HUES64 (cell line): ENCODE data around the gene OR52E8.

Experiments
- H3K27ac ChIP-seq: 2 replicates; pipeline ENCODE4 v1.7.0; 2013; ENCODE audit warnings: low read depth, low read length, inconsistent platforms
- H3K27me3 ChIP-seq: 2 replicates; pipeline ENCODE4 v1.6.1; 2013; ENCODE audit warnings: mild to moderate bottlenecking, low read length; ENCODE audit not compliant: insufficient read depth
- H3K36me3 ChIP-seq: 2 replicates; pipeline ENCODE4 v1.6.1; 2013; ENCODE audit warnings: mild to moderate bottlenecking, low read length; ENCODE audit not compliant: insufficient read depth
- H3K4me1 ChIP-seq: 2 replicates; pipeline ENCODE4 v1.6.1; 2013; ENCODE audit warnings: mild to moderate bottlenecking, low read length, moderate library complexity; ENCODE audit not compliant: insufficient read depth
- H3K4me3 ChIP-seq: 2 replicates; pipeline ENCODE4 v1.5.1; 2013; ENCODE audit warnings: mild to moderate bottlenecking, low read length, moderate library complexity
- H3K9ac ChIP-seq: 2 replicates; pipeline ENCODE4 v1.6.1; 2013; ENCODE audit warnings: mild to moderate bottlenecking, low read depth, low read length
- H3K9me3 ChIP-seq: 2 replicates; pipeline ENCODE4 v1.6.1; 2013; ENCODE audit warnings: low read depth, low read length; ENCODE audit not compliant: insufficient read depth
- WGBS: fragments of 150-250, 120-280 bp; methylation state at CpG from one replicate; pipeline ENCODE4 v1.1.7; 2013; ENCODE audit warnings: missing lambda C conversion rate; 5-methylcytosine and 5-hydroxymethylcytosine counted together

The OR52E8 gene

DNA sequence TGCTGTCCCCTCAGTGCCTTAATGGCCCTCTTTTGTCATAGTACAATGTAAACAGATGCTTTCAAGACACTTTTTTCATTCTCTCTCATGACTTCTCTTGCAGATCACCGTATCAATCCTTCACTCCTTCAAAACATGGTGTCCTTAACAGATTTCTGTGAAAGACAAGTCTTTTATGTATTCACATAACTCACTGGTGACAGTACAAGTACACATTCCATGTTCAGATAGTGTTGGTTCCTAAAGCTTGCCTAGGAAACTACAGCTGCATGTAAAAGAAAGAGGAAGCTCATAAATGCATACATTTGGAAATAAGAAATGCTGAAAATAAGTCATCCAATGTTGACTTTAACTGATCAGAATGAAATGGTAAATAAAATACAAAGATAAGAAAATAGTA is 10.8 kb downstream of the OR52E8 start:
- 95% methylated on average over 1 of the region's 1 CpG for WGBS

DNA sequence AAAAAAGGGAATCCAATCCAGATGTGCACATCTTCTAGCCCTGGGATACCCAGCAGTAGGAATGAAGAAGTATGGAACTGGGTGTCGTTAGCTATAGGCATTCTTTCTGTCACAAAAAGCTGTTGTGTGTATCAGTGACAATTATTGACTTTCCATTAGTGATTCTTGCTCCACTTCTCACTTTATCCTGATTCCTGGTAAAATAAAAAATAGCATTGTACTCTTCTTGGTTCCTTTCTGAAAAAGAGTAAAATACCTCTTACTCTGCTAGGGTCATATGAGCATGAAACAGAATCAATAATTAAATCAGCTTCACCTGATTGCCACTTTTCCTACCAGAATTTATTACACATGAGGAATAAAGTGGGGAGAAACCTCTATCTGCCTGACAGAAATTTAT is 15.7 kb downstream of the OR52E8 start, which contains the start of gene OR52E6:
OR52E6 (minus strand) TSS at position 101 of the 400 bp plus-strand sequence; CDS start at position 101, 0 bp downstream.
- Histone ChIP-seq H3K9ac (no peak within 1 kb of the TSS), H3K27me3 (no peaks in the 10 kb centered on the region), H3K27ac (no peak within 1 kb of the TSS), H3K9me3 (no peaks in the 10 kb centered on the region), H3K4me1 (no peaks in the 10 kb centered on the region), H3K4me3 (no peak within 1 kb of the TSS), H3K36me3 (no peaks in the 10 kb centered on the region)
- WGBS, result 0% methylated on average over 1 of the region's 1 CpG

More for the DNA sequence above, 10.8 kb downstream of the OR52E8 start:
- Histone ChIP-seq H3K4me3 (no peak overlapping the region), H3K27ac (no peak overlapping the region), H3K27me3 (no peaks in the 10 kb centered on the region), H3K36me3 (no peaks in the 10 kb centered on the region), H3K9me3 (no peaks in the 10 kb centered on the region), H3K9ac (no peak overlapping the region), H3K4me1 (no peaks in the 10 kb centered on the region)

DNA sequence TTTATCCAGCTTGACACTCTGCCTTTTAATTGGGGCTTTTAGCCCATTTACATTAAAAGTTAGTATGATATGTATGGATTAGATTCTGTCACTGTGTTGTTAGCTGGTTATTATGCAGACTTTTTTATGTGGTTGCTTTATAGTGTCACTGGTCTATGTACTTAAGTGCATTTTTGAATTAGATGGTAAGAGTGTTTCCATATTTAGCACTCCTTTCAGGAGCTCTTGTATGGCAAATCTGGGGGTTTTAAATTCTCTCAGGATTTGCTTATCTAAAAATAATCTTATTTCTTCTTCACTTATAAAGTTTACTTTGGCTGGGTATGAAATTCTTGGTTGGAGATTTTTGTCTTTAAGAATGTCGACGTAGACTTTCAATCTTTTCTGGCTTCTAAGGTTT is 19.8 kb downstream of the OR52E8 start:
- Histone ChIP-seq H3K4me1 (no peaks in the 10 kb centered on the region), H3K9me3 (no peaks in the 10 kb centered on the region), H3K4me3 (no peak overlapping the region), H3K27ac (no peak overlapping the region), H3K27me3 (no peaks in the 10 kb centered on the region), H3K9ac (no peak overlapping the region), H3K36me3 (no peaks in the 10 kb centered on the region)
- WGBS, result 96% methylated on average over 2 of the region's 2 CpGs

DNA sequence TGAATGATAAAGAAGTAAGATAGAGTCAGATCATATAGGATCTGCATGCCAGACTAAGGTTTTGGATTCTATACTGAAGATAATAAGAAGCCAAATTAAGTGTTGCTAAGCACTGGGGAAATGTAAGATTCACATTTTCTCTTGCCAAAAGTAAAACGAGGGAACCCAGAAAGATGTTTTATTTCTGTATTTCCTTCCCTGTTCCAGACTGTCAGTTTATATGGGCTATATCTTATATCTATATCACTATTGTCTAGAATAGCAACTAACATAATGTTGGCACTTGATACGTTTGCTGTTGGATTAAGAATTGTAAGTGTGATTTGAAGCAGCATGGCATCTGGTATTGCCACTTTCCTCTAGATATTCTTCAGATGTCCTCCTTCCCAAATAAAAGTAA is 24.0 kb downstream of the OR52E8 start:
- Histone ChIP-seq H3K4me1 (peaks cover 8% of the 10 kb centered on the region), H3K36me3 (no peaks in the 10 kb centered on the region), H3K27me3 (no peaks in the 10 kb centered on the region), H3K9me3 (no peaks in the 10 kb centered on the region), H3K27ac (no peak overlapping the region), H3K4me3 (no peak overlapping the region), H3K9ac (no peak overlapping the region)
- no CpG with 5 or more reads among the region's 2 CpGs for WGBS

DNA sequence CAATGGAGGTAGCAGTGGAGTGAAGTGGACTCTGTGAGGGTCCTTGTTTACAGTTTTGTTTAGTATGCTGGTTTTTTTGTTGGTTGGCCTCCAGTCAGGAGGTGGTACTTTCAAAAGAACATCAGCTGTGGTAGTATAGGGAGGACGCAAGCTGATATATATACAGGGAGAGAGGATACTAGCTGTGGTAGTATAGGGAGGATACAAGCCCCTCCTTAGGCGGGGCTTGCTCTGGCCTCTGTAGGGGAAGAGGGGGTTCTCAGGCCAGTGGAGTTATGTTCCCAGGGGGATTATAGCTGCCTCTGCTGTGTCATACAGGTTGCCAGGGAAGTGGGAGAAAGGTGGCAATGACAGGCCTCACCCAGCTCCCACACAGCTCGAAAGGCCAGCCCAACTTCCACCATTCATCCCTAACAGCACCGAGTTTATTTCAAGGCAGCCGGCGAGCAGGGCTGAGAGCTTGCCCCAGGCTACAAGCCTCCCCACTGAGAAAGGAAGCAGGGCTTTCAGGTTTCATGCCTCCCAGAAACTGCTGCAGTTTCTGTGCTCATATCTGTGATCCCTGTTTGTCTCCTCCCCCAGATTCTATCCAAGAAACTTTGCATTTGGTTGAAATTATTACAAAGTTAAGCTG is 26.2 kb downstream of the OR52E8 start:
- Histone ChIP-seq H3K27ac (peak overlapping the region; percentile 40; the same call in 1 of the 2 replicates), H3K36me3 (no peaks in the 10 kb centered on the region), H3K4me3 (no peak overlapping the region), H3K4me1 (peaks cover 8% of the 10 kb centered on the region), H3K9ac (no peak overlapping the region), H3K9me3 (0 out of 2 replicates have a peak, but pooled peaks cover 2% of the 10 kb centered on the region), H3K27me3 (no peaks in the 10 kb centered on the region)
- 49% methylated on average over 6 of the region's 6 CpGs for WGBS

DNA sequence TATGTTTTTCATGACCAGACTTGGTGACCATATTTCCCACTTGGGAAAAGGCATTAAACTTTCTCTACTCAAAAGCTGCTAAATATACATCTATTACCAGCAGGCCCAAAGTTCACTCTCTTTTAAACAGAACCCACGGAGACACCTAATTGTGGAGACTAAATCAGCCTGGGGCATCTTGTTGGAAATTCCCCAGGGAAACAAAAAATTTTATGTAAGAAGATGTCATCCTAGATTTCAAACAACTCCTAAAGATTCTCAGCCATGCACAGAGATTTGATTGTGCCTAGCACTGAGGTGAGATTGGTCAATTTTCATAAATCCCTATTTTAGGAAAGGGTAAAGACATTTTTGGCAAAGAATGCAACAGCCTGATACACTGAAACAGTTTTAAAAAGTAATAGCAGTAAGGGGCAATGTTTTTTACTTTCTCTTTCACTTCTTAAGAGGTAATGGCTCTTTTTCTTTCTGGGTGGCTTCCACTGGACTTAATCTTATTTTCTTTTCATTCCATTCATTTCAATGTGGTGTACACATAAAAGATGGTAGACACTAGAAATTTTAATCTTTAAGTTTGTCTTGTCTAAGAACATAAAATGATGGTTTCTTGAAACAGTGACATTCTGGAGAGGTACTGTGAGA is 39.1 kb downstream of the OR52E8 start:
- Histone ChIP-seq H3K9ac (no peak overlapping the region), H3K27me3 (no peaks in the 10 kb centered on the region), H3K4me1 (peaks cover 7% of the 10 kb centered on the region; the same call in 1 of the 2 replicates), H3K27ac (no peak overlapping the region), H3K9me3 (no peaks in the 10 kb centered on the region), H3K4me3 (no peak overlapping the region), H3K36me3 (no peaks in the 10 kb centered on the region)
- 75% methylated on average over 1 of the region's 1 CpG for WGBS

DNA sequence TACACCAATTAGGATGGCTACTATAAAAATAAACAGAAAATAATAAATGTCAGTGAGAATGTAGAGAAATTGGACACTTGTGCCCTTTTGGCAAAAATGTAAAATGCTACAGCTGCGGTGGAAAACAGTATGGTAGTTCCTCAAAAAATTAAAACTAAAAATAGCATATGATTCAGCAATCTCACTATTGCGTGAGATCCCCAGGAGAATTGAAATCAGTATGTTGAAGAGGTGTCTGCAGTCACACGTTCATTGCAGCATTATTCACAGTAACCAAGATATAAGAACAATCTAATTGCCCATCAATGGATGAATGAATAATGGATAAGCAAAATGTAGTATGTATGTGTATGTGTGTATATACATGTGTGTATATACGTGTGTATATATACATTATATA is 42.0 kb downstream of the OR52E8 start:
- no peaks in the 10 kb centered on the region for H3K9me3 ChIP-seq
- H3K27me3 ChIP-seq, result no peaks in the 10 kb centered on the region
- no peaks in the 10 kb centered on the region for H3K36me3 ChIP-seq
- H3K4me3 ChIP-seq, result no peak overlapping the region
- H3K27ac ChIP-seq, result no peak overlapping the region
- H3K9ac ChIP-seq, result no peak overlapping the region
- peaks cover 8% of the 10 kb centered on the region; the same call in 1 of the 2 replicates for H3K4me1 ChIP-seq
- 100% methylated on average over 3 of the region's 4 CpGs for WGBS

DNA sequence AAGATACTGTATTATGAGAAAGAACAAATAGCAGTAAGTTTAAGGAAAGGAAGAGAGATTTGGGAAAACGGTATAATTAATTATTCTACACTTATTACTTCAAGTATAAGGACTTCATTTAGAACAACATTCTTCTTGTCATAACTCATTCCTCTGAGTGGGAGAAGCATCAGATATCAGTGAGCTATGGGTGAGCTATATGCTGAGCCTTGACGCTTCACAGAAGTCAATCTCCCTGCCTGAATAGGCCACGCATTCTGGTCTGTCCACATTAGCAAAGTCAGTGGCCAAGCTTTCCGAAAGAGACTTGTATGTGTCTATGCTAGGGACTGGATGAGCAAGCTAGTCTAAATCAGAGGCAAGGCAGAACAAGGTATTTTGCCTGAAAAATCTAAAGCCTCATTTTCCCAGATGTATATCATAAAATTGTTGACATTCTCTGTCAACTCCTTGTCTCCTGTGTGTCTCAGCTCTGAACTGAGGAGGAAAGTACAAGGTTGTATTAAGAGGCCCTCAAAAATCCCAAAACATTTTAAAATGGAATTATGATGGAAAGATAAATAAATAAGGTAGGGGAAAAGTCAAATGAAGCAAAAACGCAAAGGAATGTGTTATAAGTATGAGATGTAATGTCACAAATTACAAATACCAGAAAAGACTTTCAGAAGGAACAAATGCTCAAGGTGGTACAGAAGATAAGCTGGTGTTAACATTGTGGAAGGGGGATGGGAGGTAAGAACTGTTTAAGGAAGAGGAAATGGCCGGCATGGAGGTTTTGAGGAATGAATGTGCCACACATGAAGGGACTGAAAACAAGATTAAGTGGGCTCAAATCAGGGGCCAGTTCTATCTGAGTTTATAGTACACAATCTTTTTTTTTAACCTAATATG is 47.3 kb downstream of the OR52E8 start:
- 90% methylated on average over 4 of the region's 6 CpGs for WGBS
- H3K4me3 ChIP-seq, result no peak overlapping the region
- H3K27me3 ChIP-seq, result no peaks in the 10 kb centered on the region
- no peaks in the 10 kb centered on the region for H3K9me3 ChIP-seq
- no peaks in the 10 kb centered on the region for H3K36me3 ChIP-seq
- no peak overlapping the region for H3K9ac ChIP-seq
- peaks cover 11% of the 10 kb centered on the region; the same call in 1 of the 2 replicates for H3K4me1 ChIP-seq
- H3K27ac ChIP-seq, result no peak overlapping the region

DNA sequence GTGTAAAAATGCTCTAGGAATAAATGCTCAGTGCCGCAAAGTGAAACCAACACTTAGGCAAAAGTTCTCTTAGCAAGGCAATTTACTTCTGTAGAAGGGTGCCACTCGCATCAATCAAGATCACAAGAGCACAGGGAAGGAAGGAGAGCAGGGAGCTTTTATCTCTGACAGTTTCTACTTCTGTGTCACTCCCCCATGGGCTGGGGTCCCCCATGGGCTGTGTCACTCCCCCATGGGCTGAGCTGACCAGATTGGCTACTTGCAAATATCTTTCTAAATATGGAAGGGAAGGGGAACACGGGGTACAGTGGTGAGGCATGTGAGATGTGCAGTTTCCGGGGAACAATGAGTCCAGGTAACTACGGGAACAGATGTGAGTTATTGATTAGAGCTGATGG is 48.4 kb downstream of the OR52E8 start:
- 94% methylated on average over 5 of the region's 5 CpGs for WGBS

DNA sequence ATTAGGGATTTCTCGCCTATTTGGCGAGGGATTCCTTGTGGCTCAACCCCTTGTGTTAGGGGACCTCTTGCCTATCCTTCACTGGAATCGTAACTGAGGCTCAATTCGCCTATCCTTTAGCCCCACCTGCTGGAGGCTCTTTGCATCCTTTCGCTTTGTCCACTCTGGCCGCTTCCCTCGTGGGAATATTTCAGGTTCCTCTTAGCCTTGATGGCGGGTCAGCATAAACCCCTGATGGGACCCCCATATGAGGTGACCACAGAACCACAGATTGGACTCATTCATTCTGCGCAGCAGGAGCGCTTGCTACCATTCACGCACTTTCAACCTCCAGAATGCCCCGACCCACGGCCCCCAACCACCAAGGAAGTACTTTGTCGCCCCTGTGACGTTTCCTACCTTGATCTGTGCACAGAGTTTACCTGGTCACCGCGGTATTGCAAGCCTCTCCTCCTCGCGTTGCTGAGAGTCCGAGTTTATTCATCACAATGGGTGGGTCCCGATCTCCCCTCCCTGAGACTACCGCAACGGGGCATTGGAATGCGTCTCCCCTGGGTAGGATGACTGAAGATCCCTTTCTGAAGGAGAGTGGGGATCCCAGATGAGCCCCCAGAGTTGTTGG is 48.9 kb downstream of the OR52E8 start, which contains the start of gene OR52N2:
OR52N2 (plus strand) TSS at position 425 of the 622 bp plus-strand sequence. CDS start 11,412 bp downstream, outside the sequence.
- Histone ChIP-seq H3K9ac (0 out of 2 replicates have a peak within 1 kb of the TSS, but pooled peaks have one; percentile 2), H3K4me3 (peak within 1 kb of the TSS; percentile 45), H3K27ac (no peak within 1 kb of the TSS), H3K9me3 (peaks cover 2% of the 10 kb centered on the region; the same call in 1 of the 2 replicates), H3K4me1 (peaks cover 7% of the 10 kb centered on the region; the same call in 1 of the 2 replicates), H3K36me3 (no peaks in the 10 kb centered on the region), H3K27me3 (no peaks in the 10 kb centered on the region)
- WGBS, result 64% methylated on average over 24 of the region's 24 CpGs

More for the DNA sequence above, 48.4 kb downstream of the OR52E8 start:
- Histone ChIP-seq H3K9me3 (no peaks in the 10 kb centered on the region), H3K4me3 (peak overlapping the region; percentile 45), H3K9ac (no peak overlapping the region), H3K27ac (no peak overlapping the region), H3K36me3 (no peaks in the 10 kb centered on the region), H3K4me1 (peaks cover 11% of the 10 kb centered on the region; the same call in 1 of the 2 replicates), H3K27me3 (no peaks in the 10 kb centered on the region)
